Fibroblast of pulmonary artery (primary cell): ENCODE measurements around the gene C1orf226.

Experiments used
- DNase-seq: peaks from one replicate; pipeline ENCODE4 v3.0.0-alpha.2; 2010; ENCODE audit warnings: low read depth
- H3K4me3 ChIP-seq: replicated peaks from 2 replicates; pipeline ENCODE4 v1.5.1; 2011; ENCODE audit warnings: low read depth, mild to moderate bottlenecking, control low read depth, low read length, moderate library complexity
- CTCF ChIP-seq: IDR thresholded peaks from 2 replicates; pipeline ENCODE4 v1.5.1; 2011; ENCODE audit warnings: mild to moderate bottlenecking, control low read depth, low read length, inconsistent platforms; ENCODE audit errors: missing control alignments

Gene C1orf226

GRCh38 chr1:162383516-162383915, 2.0 kb downstream of the C1orf226 start:
- no peak overlapping the region for H3K4me3 ChIP-seq
- no peak for TF ChIP-seq CTCF
- no peak for DNase-seq

GRCh38 chr1:162384116-162384515, 2.6 kb downstream of the C1orf226 start:
- DNase-seq = no peak
- no peak for TF ChIP-seq CTCF
- no peak overlapping the region for H3K4me3 ChIP-seq

GRCh38 chr1:162384601-162385279, 3.2 kb downstream of the C1orf226 start:
- TF ChIP-seq CTCF = no peak

GRCh38 chr1:162385280-162385623, 3.7 kb downstream of the C1orf226 start:
- no peak for DNase-seq
- H3K4me3 ChIP-seq = no peak overlapping the region
- TF ChIP-seq CTCF = no peak

More at GRCh38 chr1:162384601-162385279, 3.2 kb downstream of the C1orf226 start:
- no peak overlapping the region for H3K4me3 ChIP-seq
- DNase-seq = no peak

- TF ChIP-seq CTCF = no peak
- no peak overlapping the region for H3K4me3 ChIP-seq
- DNase-seq = no peak
Observed at GRCh38 chr1:162385702-162386101, 4.2 kb downstream of the C1orf226 start.

- H3K4me3 ChIP-seq = no peak overlapping the region
- TF ChIP-seq CTCF = no peak
- no peak for DNase-seq
Observed at GRCh38 chr1:162386292-162387225, 5.0 kb downstream of the C1orf226 start.
